Spleen (tissue), 7 donors: Measurements from ENCODE around the gene RPS17.
"Not testable (repeated sequence)": the region's sequence is repeated elsewhere in the genome, so short reads cannot be mapped to it uniquely, and the experiment has no call there.

Experiments
- POLR2A ChIP-seq, 3 donors: fragments of 450-650 bp; IDR thresholded peaks; one replicate each; pipeline ENCODE4 v1.5.1; 2017; ENCODE audit warnings: antibody characterized with exemption in 3 of 3, mild to moderate bottlenecking in 1 of 3
- POLR2AphosphoS5 ChIP-seq, 3 donors: sonication (generic); formaldehyde crosslinking; IDR thresholded peaks; one replicate each; pipeline ENCODE4 v1.5.1; 2017; ENCODE audit warnings: antibody characterized with exemption in 3 of 3
- TF ChIP-seq, protein P1 (sequence below), 11 experiments: fragments of 200-600 bp in 7 of 11; fragments of 450-650 bp in 4 of 11; sonication (generic) in 4 of 11; IDR thresholded peaks in 8 of 11; conservative IDR thresholded peaks in 3 of 11; 1 replicate in 7 of 11; 2 replicates in 4 of 11; pipeline versions ENCODE4 v1.4.0 to v1.8.0; 2016 to 2021; ENCODE audit warnings: antibody characterized with exemption in 11 of 11, inconsistent platforms in 4 of 11, mild to moderate bottlenecking in 1 of 11
- donor health status: DM: no; HTN: no; CAD: no; lungs with moderate emphysema.
- donor health status: DM: no; HTN: no; CAD: no.
- donor health status: DM: no; HTN: no; CAD: no.

DNA sequence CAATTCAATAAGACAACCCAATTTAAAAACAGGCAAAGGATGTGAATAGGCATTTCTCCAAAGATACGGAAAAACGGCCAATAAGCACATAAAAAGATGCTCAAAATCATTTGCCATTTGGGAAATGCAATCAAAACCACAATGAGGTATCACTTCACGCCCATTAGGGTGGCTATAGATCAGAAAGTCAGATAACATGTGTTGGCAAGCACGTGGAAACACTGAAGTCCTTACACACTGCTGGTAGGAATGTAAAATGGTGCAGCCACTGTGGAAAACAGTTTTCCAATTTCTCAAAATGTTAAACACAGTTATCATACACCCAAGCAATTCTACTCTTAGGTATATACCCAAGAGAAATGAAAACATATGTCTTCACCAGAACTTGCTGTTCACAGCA, 39.5 kb downstream of the RPS17 start:
- TF ChIP-seq, protein P1, sequence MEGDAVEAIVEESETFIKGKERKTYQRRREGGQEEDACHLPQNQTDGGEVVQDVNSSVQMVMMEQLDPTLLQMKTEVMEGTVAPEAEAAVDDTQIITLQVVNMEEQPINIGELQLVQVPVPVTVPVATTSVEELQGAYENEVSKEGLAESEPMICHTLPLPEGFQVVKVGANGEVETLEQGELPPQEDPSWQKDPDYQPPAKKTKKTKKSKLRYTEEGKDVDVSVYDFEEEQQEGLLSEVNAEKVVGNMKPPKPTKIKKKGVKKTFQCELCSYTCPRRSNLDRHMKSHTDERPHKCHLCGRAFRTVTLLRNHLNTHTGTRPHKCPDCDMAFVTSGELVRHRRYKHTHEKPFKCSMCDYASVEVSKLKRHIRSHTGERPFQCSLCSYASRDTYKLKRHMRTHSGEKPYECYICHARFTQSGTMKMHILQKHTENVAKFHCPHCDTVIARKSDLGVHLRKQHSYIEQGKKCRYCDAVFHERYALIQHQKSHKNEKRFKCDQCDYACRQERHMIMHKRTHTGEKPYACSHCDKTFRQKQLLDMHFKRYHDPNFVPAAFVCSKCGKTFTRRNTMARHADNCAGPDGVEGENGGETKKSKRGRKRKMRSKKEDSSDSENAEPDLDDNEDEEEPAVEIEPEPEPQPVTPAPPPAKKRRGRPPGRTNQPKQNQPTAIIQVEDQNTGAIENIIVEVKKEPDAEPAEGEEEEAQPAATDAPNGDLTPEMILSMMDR (IDR thresholded peaks at IDR 0.05 in 8 of 11, conservative IDR thresholded peaks at IDR 0.05 in 3 of 11) = not testable (repeated sequence)
- TF ChIP-seq POLR2A, POLR2AphosphoS5 (IDR thresholded peaks at IDR 0.05): not testable (repeated sequence)
